Measurements from ENCODE around the gene SUV39H2. TPM values are rescaled to one million over a fixed set of nuclear protein-coding genes. Genes with fewer than 3 reads are reported as not detected.

Gene SUV39H2, protein sequence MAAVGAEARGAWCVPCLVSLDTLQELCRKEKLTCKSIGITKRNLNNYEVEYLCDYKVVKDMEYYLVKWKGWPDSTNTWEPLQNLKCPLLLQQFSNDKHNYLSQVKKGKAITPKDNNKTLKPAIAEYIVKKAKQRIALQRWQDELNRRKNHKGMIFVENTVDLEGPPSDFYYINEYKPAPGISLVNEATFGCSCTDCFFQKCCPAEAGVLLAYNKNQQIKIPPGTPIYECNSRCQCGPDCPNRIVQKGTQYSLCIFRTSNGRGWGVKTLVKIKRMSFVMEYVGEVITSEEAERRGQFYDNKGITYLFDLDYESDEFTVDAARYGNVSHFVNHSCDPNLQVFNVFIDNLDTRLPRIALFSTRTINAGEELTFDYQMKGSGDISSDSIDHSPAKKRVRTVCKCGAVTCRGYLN
- total RNA-seq (15.5 and 19.9 TPM in 2 replicates), polyA plus RNA-seq (8.0 and 8.6 TPM in 2 replicates)

DNA sequence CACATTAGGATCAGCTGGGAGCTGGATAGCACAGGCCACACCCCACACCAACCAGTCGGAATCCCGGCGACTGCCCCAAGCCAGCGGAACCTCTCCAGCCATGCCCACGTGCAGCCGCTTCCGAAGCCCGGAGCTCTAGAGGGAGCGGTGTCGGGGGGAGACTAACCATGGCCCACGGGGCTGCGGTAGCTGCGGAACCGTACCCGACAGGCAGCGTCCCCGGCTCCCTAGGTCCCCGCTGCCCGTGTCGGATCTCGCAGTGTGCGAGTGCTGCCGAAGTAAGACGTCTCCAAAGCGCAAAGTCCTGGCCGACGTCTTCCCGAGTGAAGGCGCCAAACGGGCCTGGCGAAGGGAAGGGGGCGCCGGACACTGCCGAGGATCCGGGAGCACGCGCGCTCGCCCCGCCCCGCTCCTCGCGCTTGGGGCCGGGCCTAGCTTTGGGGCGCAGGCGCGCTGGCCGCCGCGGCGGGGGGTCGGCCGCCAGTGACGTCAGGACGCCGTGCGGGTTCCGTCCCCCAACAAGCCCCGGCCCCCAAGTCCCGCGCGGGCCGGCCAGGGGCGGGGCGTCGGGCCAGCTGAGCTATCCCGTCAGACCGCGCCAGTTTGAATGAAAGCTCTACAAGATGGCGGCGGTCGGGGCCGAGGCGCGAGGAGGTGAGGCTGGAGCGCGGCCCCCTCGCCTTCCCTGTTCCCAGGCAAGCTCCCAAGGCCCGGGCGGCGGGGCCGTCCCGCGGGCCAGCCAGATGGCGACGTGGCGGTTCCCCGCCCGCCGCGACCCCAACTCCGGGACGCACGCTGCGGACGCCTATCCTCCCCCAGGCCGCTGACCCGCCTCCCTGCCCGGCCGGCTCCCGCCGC, at the start of gene SUV39H2:
TSS of gene SUV39H2 (plus strand) at position 601 of the 858 bp plus-strand sequence. CDS start at position 624, 23 bp downstream.
- no peak for TF ChIP-seq EZH2phosphoT487 (IDR thresholded peaks at IDR 0.05; ENCODE audit: low read depth, severe bottlenecking, unreplicated experiment)
- TF ChIP-seq, protein P1, sequence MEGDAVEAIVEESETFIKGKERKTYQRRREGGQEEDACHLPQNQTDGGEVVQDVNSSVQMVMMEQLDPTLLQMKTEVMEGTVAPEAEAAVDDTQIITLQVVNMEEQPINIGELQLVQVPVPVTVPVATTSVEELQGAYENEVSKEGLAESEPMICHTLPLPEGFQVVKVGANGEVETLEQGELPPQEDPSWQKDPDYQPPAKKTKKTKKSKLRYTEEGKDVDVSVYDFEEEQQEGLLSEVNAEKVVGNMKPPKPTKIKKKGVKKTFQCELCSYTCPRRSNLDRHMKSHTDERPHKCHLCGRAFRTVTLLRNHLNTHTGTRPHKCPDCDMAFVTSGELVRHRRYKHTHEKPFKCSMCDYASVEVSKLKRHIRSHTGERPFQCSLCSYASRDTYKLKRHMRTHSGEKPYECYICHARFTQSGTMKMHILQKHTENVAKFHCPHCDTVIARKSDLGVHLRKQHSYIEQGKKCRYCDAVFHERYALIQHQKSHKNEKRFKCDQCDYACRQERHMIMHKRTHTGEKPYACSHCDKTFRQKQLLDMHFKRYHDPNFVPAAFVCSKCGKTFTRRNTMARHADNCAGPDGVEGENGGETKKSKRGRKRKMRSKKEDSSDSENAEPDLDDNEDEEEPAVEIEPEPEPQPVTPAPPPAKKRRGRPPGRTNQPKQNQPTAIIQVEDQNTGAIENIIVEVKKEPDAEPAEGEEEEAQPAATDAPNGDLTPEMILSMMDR (IDR thresholded peaks at IDR 0.05; ENCODE audit: poor library complexity) = no peak
- peak within 1 kb of the TSS; percentile 94 for H3K4me3 ChIP-seq
- WGBS (ENCODE audit: low lambda C conversion rate, missing lambda C conversion rate) = 1% methylated on average over 53 of the region's 102 CpGs

DNA sequence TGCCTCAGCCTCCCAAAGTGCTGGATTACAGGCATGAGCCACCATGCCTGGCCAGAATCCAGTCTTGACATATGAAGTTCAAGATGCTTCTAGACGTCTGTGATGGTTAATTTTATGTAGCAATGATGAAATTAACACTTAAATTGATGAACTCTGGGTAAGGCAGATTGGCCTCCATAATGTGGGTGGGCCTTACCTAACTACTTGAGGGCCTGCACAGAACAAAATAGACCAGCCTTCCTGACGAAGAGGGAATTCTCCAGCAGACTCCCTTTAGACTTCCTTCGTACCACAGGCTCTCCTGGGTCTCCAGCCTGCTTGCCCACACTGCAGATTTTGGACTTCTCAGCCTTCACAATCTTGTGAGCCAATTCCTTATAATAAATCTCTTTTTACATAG, 45.6 kb upstream of the SUV39H2 start:
- H3K4me1 ChIP-seq (ENCODE audit: insufficient read depth) = peaks cover 9% of the 10 kb centered on the region
- no peak for TF ChIP-seq EZH2phosphoT487 (IDR thresholded peaks at IDR 0.05; ENCODE audit: low read depth, severe bottlenecking, unreplicated experiment)
- TF ChIP-seq, protein P1 (IDR thresholded peaks at IDR 0.05; ENCODE audit: poor library complexity) = no peak
- no peak for TF ChIP-seq EZH2 (IDR thresholded peaks at IDR 0.05; ENCODE audit: borderline replicate concordance)
- H2AFZ ChIP-seq = no peak overlapping the region
- H3K79me2 ChIP-seq = peaks cover 4% of the 10 kb centered on the region
- H3K9me2 ChIP-seq (replicated peaks; ENCODE audit: insufficient read depth) = no peaks in the 10 kb centered on the region
- no peak overlapping the region for H3K4me2 ChIP-seq
- no peaks in the 10 kb centered on the region for H4K20me1 ChIP-seq (ENCODE audit: insufficient read depth, poor library complexity, severe bottlenecking)
- 94% methylated on average over 3 of the region's 3 CpGs for WGBS (ENCODE audit: low lambda C conversion rate, missing lambda C conversion rate)
- no peak overlapping the region for H3K4me3 ChIP-seq
- H3K27ac ChIP-seq = no peak overlapping the region
- H3K36me3 ChIP-seq (replicated peaks; ENCODE audit: insufficient read depth, low read depth) = no peaks in the 10 kb centered on the region
- DNase-seq (ENCODE audit: low spot score) = no peak
- H3K27me3 ChIP-seq = no peaks in the 10 kb centered on the region
- H3K9me3 ChIP-seq (ENCODE audit: low read depth) = no peaks in the 10 kb centered on the region

More for the DNA sequence above, at the start of gene SUV39H2:
- H2AFZ ChIP-seq = peak within 1 kb of the TSS; percentile 92
- H3K79me2 ChIP-seq = peaks cover 66% of the 10 kb centered on the region
- H3K4me1 ChIP-seq (ENCODE audit: insufficient read depth) = peaks cover 10% of the 10 kb centered on the region
- H3K4me2 ChIP-seq = peak within 1 kb of the TSS; percentile 94
- H3K36me3 ChIP-seq (replicated peaks; ENCODE audit: insufficient read depth, low read depth) = no peaks in the 10 kb centered on the region
- H3K27ac ChIP-seq = peak within 1 kb of the TSS; percentile 99
- H3K9me3 ChIP-seq (ENCODE audit: low read depth) = no peaks in the 10 kb centered on the region
- H3K9me2 ChIP-seq (replicated peaks; ENCODE audit: insufficient read depth) = no peaks in the 10 kb centered on the region
- H3K27me3 ChIP-seq = no peaks in the 10 kb centered on the region
- peak; percentile 98 for DNase-seq (ENCODE audit: low spot score)
- H4K20me1 ChIP-seq (ENCODE audit: insufficient read depth, poor library complexity, severe bottlenecking) = no peaks in the 10 kb centered on the region

DNA sequence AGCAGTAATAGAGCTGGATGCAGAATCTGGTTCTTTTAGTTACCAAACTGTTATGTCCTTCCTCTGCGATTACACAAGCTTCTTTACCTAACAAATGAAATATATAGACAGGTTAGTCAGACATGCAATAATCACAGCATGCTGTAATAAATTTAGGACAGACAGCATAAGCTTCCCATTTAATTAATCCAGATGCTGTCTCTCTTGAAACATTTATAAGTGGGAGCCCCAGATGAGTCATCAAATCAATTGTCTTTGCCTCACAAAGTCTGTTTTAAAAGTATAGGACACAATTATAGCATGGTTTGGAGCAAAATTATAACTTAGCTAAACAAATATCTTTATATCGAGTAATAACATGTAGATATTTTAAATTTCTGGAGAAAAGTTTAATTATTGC, 42.5 kb upstream of the SUV39H2 start:
- H2AFZ ChIP-seq = no peak overlapping the region
- peak overlapping the region; percentile 93 for H3K27ac ChIP-seq
- no peaks in the 10 kb centered on the region for H4K20me1 ChIP-seq (ENCODE audit: insufficient read depth, poor library complexity, severe bottlenecking)
- H3K4me1 ChIP-seq (ENCODE audit: insufficient read depth) = peaks cover 9% of the 10 kb centered on the region
- H3K4me2 ChIP-seq = peak overlapping the region; percentile 78
- 97% methylated on average over 2 of the region's 2 CpGs for WGBS (ENCODE audit: low lambda C conversion rate, missing lambda C conversion rate)
- no peak for TF ChIP-seq EZH2 (IDR thresholded peaks at IDR 0.05; ENCODE audit: borderline replicate concordance)
- TF ChIP-seq, protein P1 (IDR thresholded peaks at IDR 0.05; ENCODE audit: poor library complexity) = no peak
- TF ChIP-seq EZH2phosphoT487 (IDR thresholded peaks at IDR 0.05; ENCODE audit: low read depth, severe bottlenecking, unreplicated experiment) = no peak
- no peaks in the 10 kb centered on the region for H3K9me2 ChIP-seq (replicated peaks; ENCODE audit: insufficient read depth)
- DNase-seq (ENCODE audit: low spot score) = no peak
- H3K27me3 ChIP-seq = no peaks in the 10 kb centered on the region
- no peaks in the 10 kb centered on the region for H3K9me3 ChIP-seq (ENCODE audit: low read depth)
- H3K36me3 ChIP-seq (replicated peaks; ENCODE audit: insufficient read depth, low read depth) = no peaks in the 10 kb centered on the region
- H3K4me3 ChIP-seq = no peak overlapping the region
- peaks cover 31% of the 10 kb centered on the region for H3K79me2 ChIP-seq

Measured in hepatocyte (in vitro differentiated cells).